MG63 (cell line): ENCODE measurements around the gene EXOC3L4. TPM values are rescaled to one million over a fixed set of nuclear protein-coding genes. Genes with fewer than 3 reads are reported as not detected.

Source experiments
- DNase-seq: peaks from one replicate; pipeline ENCODE4 v3.0.0-alpha.2; 2020
- H3K27me3 ChIP-seq: fragments of 250-450 bp; sonication (Bioruptor Pico); 2 replicates; pipeline ENCODE4 v1.5.1; 2020; ENCODE audit warnings: mild to moderate bottlenecking, moderate library complexity
- H3K36me3 ChIP-seq: fragments of 250-450 bp; sonication (Bioruptor Pico); 2 replicates; pipeline ENCODE4 v1.5.1; 2020; ENCODE audit warnings: mild to moderate bottlenecking, moderate library complexity
- H3K4me3 ChIP-seq: fragments of 250-450 bp; sonication (Bioruptor Pico); 2 replicates; pipeline ENCODE4 v1.5.1; 2020; ENCODE audit warnings: mild to moderate bottlenecking, moderate library complexity
- H3K9me3 ChIP-seq: fragments of 250-450 bp; sonication (Bioruptor Pico); 2 replicates; pipeline ENCODE4 v1.5.1; 2020; ENCODE audit warnings: mild to moderate bottlenecking, moderate library complexity
- total RNA-seq: library from RNA; depleted of rRNA; stranded (reverse); fragments of >200 nt; shearing (Covaris generic); gene quantifications from 2 replicates; pipeline ENCODE4 v1.2.3, GENCODE V29; 2014; ENCODE audit warnings: low replicate concordance

The EXOC3L4 gene
- total RNA-seq, 1 experiment from 2014 or later = not detected

- Histone ChIP-seq H3K4me3 (no peak overlapping the region), H3K27me3 (no peaks in the 10 kb centered on the region), H3K36me3 (no peaks in the 10 kb centered on the region), H3K9me3 (no peaks in the 10 kb centered on the region)
- no peak for DNase-seq
Measured at GRCh38 chr14:103066399-103066798, 28.1 kb upstream of the EXOC3L4 start.

GRCh38 chr14:103067231-103067954 lies 27.1 kb upstream of the EXOC3L4 start:
- Histone ChIP-seq H3K4me3 (no peak overlapping the region), H3K36me3 (no peaks in the 10 kb centered on the region), H3K9me3 (no peaks in the 10 kb centered on the region), H3K27me3 (no peaks in the 10 kb centered on the region)
- no peak for DNase-seq

- DNase-seq = no peak
- no peaks in the 10 kb centered on the region for H3K36me3 ChIP-seq
- H3K9me3 ChIP-seq = no peaks in the 10 kb centered on the region
- no peaks in the 10 kb centered on the region for H3K27me3 ChIP-seq
- H3K4me3 ChIP-seq = no peak overlapping the region
Measured at GRCh38 chr14:103068351-103069073, 26.0 kb upstream of the EXOC3L4 start.

GRCh38 chr14:103070263-103070885 lies 24.2 kb upstream of the EXOC3L4 start:
- H3K36me3 ChIP-seq = no peaks in the 10 kb centered on the region

GRCh38 chr14:103070971-103071542 lies 23.5 kb upstream of the EXOC3L4 start:
- Histone ChIP-seq H3K4me3 (no peak overlapping the region), H3K27me3 (no peaks in the 10 kb centered on the region), H3K36me3 (no peaks in the 10 kb centered on the region), H3K9me3 (no peaks in the 10 kb centered on the region)
- DNase-seq = no peak

More at GRCh38 chr14:103070263-103070885, 24.2 kb upstream of the EXOC3L4 start:
- Histone ChIP-seq H3K27me3 (no peaks in the 10 kb centered on the region), H3K4me3 (no peak overlapping the region), H3K9me3 (no peaks in the 10 kb centered on the region)
- no peak for DNase-seq

GRCh38 chr14:103071544-103072251 lies 22.8 kb upstream of the EXOC3L4 start:
- Histone ChIP-seq H3K36me3 (no peaks in the 10 kb centered on the region), H3K4me3 (no peak overlapping the region), H3K9me3 (no peaks in the 10 kb centered on the region), H3K27me3 (no peaks in the 10 kb centered on the region)
- no peak for DNase-seq

GRCh38 chr14:103072595-103073366 lies 21.7 kb upstream of the EXOC3L4 start:
- Histone ChIP-seq H3K4me3 (no peak overlapping the region), H3K27me3 (no peaks in the 10 kb centered on the region), H3K36me3 (no peaks in the 10 kb centered on the region), H3K9me3 (no peaks in the 10 kb centered on the region)
- no peak for DNase-seq

GRCh38 chr14:103073367-103073875 lies 21.1 kb upstream of the EXOC3L4 start:
- Histone ChIP-seq H3K9me3 (no peaks in the 10 kb centered on the region), H3K4me3 (no peak overlapping the region), H3K36me3 (no peaks in the 10 kb centered on the region), H3K27me3 (no peaks in the 10 kb centered on the region)
- DNase-seq = no peak

- no peak for DNase-seq
- H3K36me3 ChIP-seq = no peaks in the 10 kb centered on the region
- H3K9me3 ChIP-seq = no peaks in the 10 kb centered on the region
- H3K27me3 ChIP-seq = no peaks in the 10 kb centered on the region
- no peak overlapping the region for H3K4me3 ChIP-seq
Measured at GRCh38 chr14:103073876-103074728, 20.4 kb upstream of the EXOC3L4 start.

GRCh38 chr14:103074729-103075367 lies 19.7 kb upstream of the EXOC3L4 start:
- Histone ChIP-seq H3K36me3 (no peaks in the 10 kb centered on the region), H3K27me3 (no peaks in the 10 kb centered on the region), H3K4me3 (peak overlapping the region; percentile 38; the same call in 1 of the 2 replicates), H3K9me3 (no peaks in the 10 kb centered on the region)
- peak; percentile 52 for DNase-seq

- peak; percentile 49 for DNase-seq
- Histone ChIP-seq H3K36me3 (no peaks in the 10 kb centered on the region), H3K9me3 (no peaks in the 10 kb centered on the region)
Measured at GRCh38 chr14:103078420-103078749, 16.1 kb upstream of the EXOC3L4 start.

GRCh38 chr14:103078860-103079587 lies 15.5 kb upstream of the EXOC3L4 start:
- no peak for DNase-seq
- no peaks in the 10 kb centered on the region for H3K27me3 ChIP-seq
- H3K36me3 ChIP-seq = no peaks in the 10 kb centered on the region
- no peak overlapping the region for H3K4me3 ChIP-seq
- H3K9me3 ChIP-seq = no peaks in the 10 kb centered on the region

More at GRCh38 chr14:103078420-103078749, 16.1 kb upstream of the EXOC3L4 start:
- Histone ChIP-seq H3K27me3 (no peaks in the 10 kb centered on the region), H3K4me3 (no peak overlapping the region)

GRCh38 chr14:103081951-103082350 lies 12.6 kb upstream of the EXOC3L4 start:
- no peaks in the 10 kb centered on the region for H3K27me3 ChIP-seq
- no peaks in the 10 kb centered on the region for H3K9me3 ChIP-seq
- H3K4me3 ChIP-seq = no peak overlapping the region
- DNase-seq = no peak
- no peaks in the 10 kb centered on the region for H3K36me3 ChIP-seq
